H9 (cell line): ENCODE data around the gene PRPSAP2. TPM values are rescaled to one million over a fixed set of nuclear protein-coding genes. Genes with fewer than 3 reads are reported as not detected.

ENCODE experiments used
- DNase-seq: peaks from one replicate; pipeline ENCODE4 v3.0.0-alpha.2; 2017
- H2AFZ ChIP-seq: one replicate; pipeline ENCODE4 v1.6.1; 2013; ENCODE audit warnings: mild to moderate bottlenecking, low read length, control low read depth, moderate library complexity
- H2AK5ac ChIP-seq: 2 replicates; pipeline ENCODE4 v1.6.1; 2013; ENCODE audit warnings: low read length, control low read depth, mixed read lengths; ENCODE audit not compliant: insufficient read length
- H2BK120ac ChIP-seq: one replicate; pipeline ENCODE4 v1.6.1; 2013; ENCODE audit warnings: low read depth, mild to moderate bottlenecking, low read length, control low read depth, inconsistent platforms; ENCODE audit not compliant: poor library complexity, severe bottlenecking
- H2BK12ac ChIP-seq: 2 replicates; pipeline ENCODE4 v1.6.1; 2013; ENCODE audit warnings: low read length, control low read depth, mixed read lengths, low read depth; ENCODE audit not compliant: insufficient read length
- H2BK15ac ChIP-seq: 2 replicates; pipeline ENCODE4 v1.6.1; 2013; ENCODE audit warnings: low read depth, low read length, control low read depth
- H2BK20ac ChIP-seq: one replicate; pipeline ENCODE4 v1.6.1; 2013; ENCODE audit warnings: low read depth, mild to moderate bottlenecking, low read length, control low read depth, inconsistent platforms; ENCODE audit not compliant: poor library complexity, severe bottlenecking
- H2BK5ac ChIP-seq: 2 replicates; pipeline ENCODE4 v1.6.1; 2013; ENCODE audit warnings: low read length, control low read depth, mixed read lengths; ENCODE audit not compliant: insufficient read length
- H3K14ac ChIP-seq: 2 replicates; pipeline ENCODE4 v1.6.1; 2013; ENCODE audit warnings: low read length, control low read depth; ENCODE audit not compliant: insufficient read depth
- H3K18ac ChIP-seq: 2 replicates; pipeline ENCODE4 v1.6.1; 2013; ENCODE audit warnings: low read depth, mild to moderate bottlenecking, mixed read lengths, low read length, control low read depth; ENCODE audit not compliant: insufficient read length
- H3K23ac ChIP-seq: 2 replicates; pipeline ENCODE4 v1.6.1; 2013; ENCODE audit warnings: low read length, control low read depth, mixed read lengths, low read depth; ENCODE audit not compliant: insufficient read length
- H3K23me2 ChIP-seq: 2 replicates; pipeline ENCODE4 v1.6.1; 2013; ENCODE audit warnings: low read depth, mild to moderate bottlenecking, mixed read lengths, low read length, control low read depth; ENCODE audit not compliant: insufficient read length, poor library complexity, severe bottlenecking
- H3K27ac ChIP-seq: 2 replicates; pipeline ENCODE4 v1.5.1; 2013; ENCODE audit warnings: low read length, control low read depth, mixed read lengths, low read depth; ENCODE audit not compliant: insufficient read length
- H3K27me3 ChIP-seq: 2 replicates; pipeline ENCODE4 v1.6.1; 2013; ENCODE audit warnings: low read length, control low read depth, inconsistent platforms; ENCODE audit not compliant: insufficient read depth
- H3K4ac ChIP-seq: 2 replicates; pipeline ENCODE4 v1.6.1; 2013; ENCODE audit warnings: low read depth, mild to moderate bottlenecking, control low read depth, inconsistent platforms, low read length, moderate library complexity
- H3K4me1 ChIP-seq: 2 replicates; pipeline ENCODE4 v1.6.1; 2013; ENCODE audit warnings: low read length, control low read depth, inconsistent platforms; ENCODE audit not compliant: insufficient read depth
- H3K4me2 ChIP-seq: 2 replicates; pipeline ENCODE4 v1.6.1; 2013; ENCODE audit warnings: low read length, control low read depth, mixed read lengths; ENCODE audit not compliant: insufficient read length, insufficient read depth
- H3K56ac ChIP-seq: 2 replicates; pipeline ENCODE4 v1.6.1; 2013; ENCODE audit warnings: low read depth, mild to moderate bottlenecking, mixed read lengths, low read length, control low read depth; ENCODE audit not compliant: insufficient read length
- H3K79me1 ChIP-seq: 2 replicates; pipeline ENCODE4 v1.6.1; 2013; ENCODE audit warnings: low read depth, mild to moderate bottlenecking, moderate library complexity, low read length, control low read depth, inconsistent platforms; ENCODE audit not compliant: insufficient read depth, poor library complexity, severe bottlenecking
- H3K79me2 ChIP-seq: 2 replicates; pipeline ENCODE4 v1.6.1; 2013; ENCODE audit warnings: low read length, control low read depth, inconsistent platforms; ENCODE audit not compliant: insufficient read depth
- H3K9ac ChIP-seq: 2 replicates; pipeline ENCODE4 v1.6.1; 2013; ENCODE audit warnings: low read length, control low read depth, mixed read lengths; ENCODE audit not compliant: insufficient read length; ENCODE audit errors: extremely low read depth
- H3K9me3 ChIP-seq: one replicate; pipeline ENCODE4 v1.6.1; 2013; ENCODE audit warnings: low read depth, low read length, inconsistent platforms; ENCODE audit not compliant: control insufficient read depth
- H3T11ph ChIP-seq: one replicate; pipeline ENCODE4 v1.6.1; 2013; ENCODE audit warnings: mild to moderate bottlenecking, low read length, control low read depth, inconsistent platforms
- H4K20me1 ChIP-seq: one replicate; pipeline ENCODE4 v1.6.1; 2013; ENCODE audit not compliant: control insufficient read depth, insufficient read length, insufficient read depth
- H4K5ac ChIP-seq: 2 replicates; pipeline ENCODE4 v1.6.1; 2013; ENCODE audit warnings: low read depth, mild to moderate bottlenecking, mixed read lengths, low read length, control low read depth; ENCODE audit not compliant: insufficient read length
- H4K8ac ChIP-seq: replicated peaks from 2 replicates; pipeline ENCODE4 v1.6.1; 2013; ENCODE audit warnings: low read length, control low read depth, mixed read lengths, low read depth; ENCODE audit not compliant: insufficient read length
- H4K91ac ChIP-seq: 2 replicates; pipeline ENCODE4 v1.6.1; 2013; ENCODE audit warnings: low read depth, mild to moderate bottlenecking, moderate library complexity, mixed read lengths, low read length, control low read depth; ENCODE audit not compliant: insufficient read length
- H3K27ac Mint-ChIP-seq, 3 experiments: 2 replicates in 2 of 3; 3 replicates in 1 of 3; pipeline ENCODE4 v1.8.0; 2020 to 2021; ENCODE audit warnings: mixed read lengths in 3 of 3, mild to moderate bottlenecking in 1 of 3, moderate library complexity in 1 of 3
- H3K27me3 Mint-ChIP-seq: 2 replicates; pipeline ENCODE4 v1.8.0; 2021; ENCODE audit warnings: low read depth, mild to moderate bottlenecking, moderate library complexity, mixed read lengths
- H3K36me3 Mint-ChIP-seq, 3 experiments: 2 replicates in 2 of 3; 3 replicates in 1 of 3; pipeline ENCODE4 v1.8.0; 2020 to 2021; ENCODE audit warnings: low read depth in 3 of 3, mixed read lengths in 3 of 3; ENCODE audit not compliant: insufficient read depth in 1 of 3
- H3K4me1 Mint-ChIP-seq, 2 experiments: 2 replicates each; pipeline ENCODE4 v1.8.0; 2020; ENCODE audit warnings: mixed read lengths in 2 of 2
- H3K4me3 Mint-ChIP-seq, 2 experiments: 2 replicates in 1 of 2; 3 replicates in 1 of 2; pipeline ENCODE4 v1.8.0; 2020 to 2021; ENCODE audit warnings: mild to moderate bottlenecking in 2 of 2, mixed read lengths in 2 of 2, moderate library complexity in 1 of 2
- H3K9me3 Mint-ChIP-seq, 2 experiments: 2 replicates in 1 of 2; 3 replicates in 1 of 2; pipeline ENCODE4 v1.8.0; 2020; ENCODE audit warnings: mild to moderate bottlenecking in 2 of 2, mixed read lengths in 2 of 2, moderate library complexity in 1 of 2
- CTCF ChIP-seq: fragments of 200-600 bp; sonication (generic); conservative IDR thresholded peaks from 3 replicates; pipeline ENCODE4 v1.8.0; 2021; ENCODE audit warnings: antibody characterized with exemption, mild to moderate bottlenecking
- WGBS: extraction: QIAGEN DNeasy Blood & Tissue Kit; methylation state at CpG from one replicate; pipeline ENCODE4 v1.1.7; 2013; ENCODE audit warnings: missing lambda C conversion rate, low lambda C conversion rate, mixed read lengths; ENCODE audit not compliant: insufficient read length; ENCODE audit errors: extremely low coverage; 5-methylcytosine and 5-hydroxymethylcytosine counted together
- total RNA-seq: library from RNA; stranded (reverse); gene quantifications from 2 replicates; pipeline ENCODE4 v1.2.1, GENCODE V29; 2021

The PRPSAP2 gene
- total RNA-seq, 1 experiment from 2014 or later, result 58.0 TPM

GRCh38 chr17:18966831-18967624 is 109.1 kb downstream of the PRPSAP2 start:
- Mint-ChIP-seq H3K27me3 (no peaks in the 10 kb centered on the region), H3K4me1 (peaks cover 33 to 39% of the 10 kb centered on the region in 2 experiments), H3K4me3 (peak overlapping the region in 1 of 2 experiments; percentile 21; a peak in 2 of 5 replicates), H3K27ac (peak overlapping the region; percentile 29 to 81 (median 57); a peak in 5 of 7 replicates), H3K9me3 (no peaks in the 10 kb centered on the region), H3K36me3 (peaks cover 2 to 24% (median 23%) of the 10 kb centered on the region in 3 experiments; a peak in 6 of 7 replicates)
- H2BK12ac ChIP-seq, result no peak overlapping the region
- no peak overlapping the region for H4K5ac ChIP-seq
- no peak overlapping the region for H3K9ac ChIP-seq
- no peaks in the 10 kb centered on the region for H3K4me1 ChIP-seq
- H3T11ph ChIP-seq, result no peak overlapping the region
- peak; percentile 67 for DNase-seq
- H3K14ac ChIP-seq, result no peak overlapping the region; the same call in 1 of the 2 replicates
- no CpG with 5 or more reads among the region's 19 CpGs for WGBS
- H3K23ac ChIP-seq, result no peak overlapping the region
- H4K8ac ChIP-seq, result no peak overlapping the region
- H3K23me2 ChIP-seq, result no peaks in the 10 kb centered on the region
- H2BK20ac ChIP-seq, result no peak overlapping the region
- H3K79me1 ChIP-seq, result no peaks in the 10 kb centered on the region
- H3K18ac ChIP-seq, result no peak overlapping the region
- no peaks in the 10 kb centered on the region for H3K79me2 ChIP-seq
- no peak overlapping the region for H3K27ac ChIP-seq
- TF ChIP-seq CTCF, result no peak
- H2BK120ac ChIP-seq, result no peak overlapping the region
- no peak overlapping the region for H3K4ac ChIP-seq
- no peaks in the 10 kb centered on the region for H3K27me3 ChIP-seq
- H2BK15ac ChIP-seq, result no peak overlapping the region
- H2AFZ ChIP-seq, result no peak overlapping the region
- no peak overlapping the region for H2BK5ac ChIP-seq
- no peak overlapping the region for H3K56ac ChIP-seq
- H4K91ac ChIP-seq, result no peak overlapping the region
- no peaks in the 10 kb centered on the region for H3K9me3 ChIP-seq
- H4K20me1 ChIP-seq, result no peaks in the 10 kb centered on the region
- H2AK5ac ChIP-seq, result no peak overlapping the region
- H3K4me2 ChIP-seq, result no peak overlapping the region
